Astrocyte (in vitro differentiated cells and primary cell): ENCODE data around the gene IGSF3. TPM values are rescaled to one million over a fixed set of nuclear protein-coding genes. Genes with fewer than 3 reads are reported as not detected.
"Not testable (repeated sequence)": the region's sequence is repeated elsewhere in the genome, so short reads cannot be mapped to it uniquely, and the experiment has no call there.

Experiments used
- DNase-seq: peaks from one replicate; pipeline ENCODE4 v3.0.0-alpha.2; 2010; ENCODE audit warnings: low read depth
- FAIRE-seq: peaks from 2 replicates; lab custom pipeline; 2011; peaks lifted over from hg19 to GRCh38; lab: Jason Lieb, UNC
- H2AFZ ChIP-seq: 2 replicates; pipeline ENCODE4 v1.6.0; 2012; ENCODE audit warnings: low read depth, low read length, inconsistent platforms
- H3K27ac ChIP-seq: 2 replicates; pipeline ENCODE4 v1.5.1; 2011; ENCODE audit warnings: low read depth, low read length, inconsistent platforms
- H3K27me3 ChIP-seq: 2 replicates; pipeline ENCODE4 v1.6.0; 2011; ENCODE audit warnings: low read length, inconsistent platforms; ENCODE audit not compliant: insufficient read depth
- H3K36me3 ChIP-seq: 2 replicates; pipeline ENCODE4 v1.5.1; 2011; ENCODE audit warnings: low read length, inconsistent platforms; ENCODE audit not compliant: insufficient read depth
- H3K4me1 ChIP-seq: 2 replicates; pipeline ENCODE4 v1.5.1; 2011; ENCODE audit warnings: low read length, inconsistent platforms; ENCODE audit not compliant: insufficient read depth
- H3K4me2 ChIP-seq: 2 replicates; pipeline ENCODE4 v1.6.0; 2012; ENCODE audit warnings: low read length, inconsistent platforms
- H3K4me3 ChIP-seq: 2 replicates; pipeline ENCODE4 v1.5.1; 2011; ENCODE audit warnings: low read depth, mild to moderate bottlenecking, low read length, inconsistent platforms; ENCODE audit not compliant: insufficient read depth
- H3K79me2 ChIP-seq: 2 replicates; pipeline ENCODE4 v1.6.0; 2012; ENCODE audit warnings: mild to moderate bottlenecking, low read length, inconsistent platforms; ENCODE audit not compliant: insufficient read depth
- H3K9ac ChIP-seq: 2 replicates; pipeline ENCODE4 v1.6.0; 2012; ENCODE audit warnings: mild to moderate bottlenecking, low read length, inconsistent platforms
- H3K9me3 ChIP-seq: 2 replicates; pipeline ENCODE4 v1.5.1; 2012; ENCODE audit warnings: low read depth, mild to moderate bottlenecking, low read length, inconsistent platforms; ENCODE audit not compliant: insufficient read depth
- H4K20me1 ChIP-seq: 2 replicates; pipeline ENCODE4 v1.6.0; 2012; ENCODE audit warnings: low read length, inconsistent platforms; ENCODE audit not compliant: insufficient read depth
- H3K27ac Mint-ChIP-seq: one replicate; pipeline ENCODE4 v1.8.0; 2021; ENCODE audit warnings: mild to moderate bottlenecking, mixed read lengths; ENCODE audit not compliant: unreplicated experiment
- H3K27me3 Mint-ChIP-seq: one replicate; pipeline ENCODE4 v1.8.0; 2021; ENCODE audit warnings: low read depth, mixed read lengths; ENCODE audit not compliant: unreplicated experiment
- H3K36me3 Mint-ChIP-seq: one replicate; pipeline ENCODE4 v1.8.0; 2021; ENCODE audit warnings: low read depth, mixed read lengths; ENCODE audit not compliant: unreplicated experiment
- H3K4me1 Mint-ChIP-seq: one replicate; pipeline ENCODE4 v1.8.0; 2021; ENCODE audit warnings: low read depth, mixed read lengths; ENCODE audit not compliant: unreplicated experiment
- H3K4me3 Mint-ChIP-seq: one replicate; pipeline ENCODE4 v1.8.0; 2021; ENCODE audit warnings: mild to moderate bottlenecking, moderate library complexity, mixed read lengths; ENCODE audit not compliant: unreplicated experiment
- H3K9me3 Mint-ChIP-seq: one replicate; pipeline ENCODE4 v1.8.0; 2021; ENCODE audit warnings: mild to moderate bottlenecking, mixed read lengths; ENCODE audit not compliant: unreplicated experiment
- total RNA-seq: library from RNA; stranded (reverse); gene quantifications from 2 replicates; pipeline ENCODE4 v1.2.1, GENCODE V29; 2021

IGSF3 gene
- total RNA-seq, 1 donor from 2014 or later, result 11.7 TPM

GRCh38 chr1:116647186-116647585, 20.3 kb downstream of the IGSF3 start:
- FAIRE-seq, H3K27ac Mint-ChIP-seq, H3K4me3 ChIP-seq, H3K27me3 ChIP-seq, H3K9me3 ChIP-seq, H3K79me2 ChIP-seq, H3K4me1 ChIP-seq, H2AFZ ChIP-seq, H3K9ac ChIP-seq, DNase-seq, H3K36me3 Mint-ChIP-seq, H3K36me3 ChIP-seq, H3K27ac ChIP-seq, H4K20me1 ChIP-seq, H3K27me3 Mint-ChIP-seq, H3K9me3 Mint-ChIP-seq, H3K4me3 Mint-ChIP-seq: not testable (repeated sequence)
- peaks cover 35% of the 10 kb centered on the region for H3K4me1 Mint-ChIP-seq
- H3K4me2 ChIP-seq, result peak overlapping the region; percentile 77

- H3K9me3 ChIP-seq, H3K27me3 Mint-ChIP-seq, H3K4me3 Mint-ChIP-seq, H4K20me1 ChIP-seq, H3K9ac ChIP-seq, FAIRE-seq, H3K27me3 ChIP-seq, H3K4me1 ChIP-seq, H3K36me3 Mint-ChIP-seq, H3K79me2 ChIP-seq, H3K27ac ChIP-seq, H3K36me3 ChIP-seq, H3K9me3 Mint-ChIP-seq: not testable (repeated sequence)
- Histone ChIP-seq H3K4me3 (peak overlapping the region; percentile 23), H2AFZ (peak overlapping the region; percentile 66), H3K4me2 (peak overlapping the region; percentile 77)
- DNase-seq, result peak; percentile 51
- peaks cover 37% of the 10 kb centered on the region for H3K4me1 Mint-ChIP-seq
- peak overlapping the region; percentile 2 for H3K27ac Mint-ChIP-seq
Observed at GRCh38 chr1:116646673-116647170, 20.8 kb downstream of the IGSF3 start.

- H3K4me1 ChIP-seq, H3K9me3 Mint-ChIP-seq, H3K4me3 Mint-ChIP-seq, DNase-seq, H3K79me2 ChIP-seq, FAIRE-seq, H3K27ac ChIP-seq, H3K9me3 ChIP-seq, H3K27ac Mint-ChIP-seq, H4K20me1 ChIP-seq, H3K36me3 ChIP-seq, H3K27me3 Mint-ChIP-seq, H3K9ac ChIP-seq, H3K27me3 ChIP-seq, H3K36me3 Mint-ChIP-seq: not testable (repeated sequence)
- Histone ChIP-seq H2AFZ (peak overlapping the region; percentile 66), H3K4me3 (peak overlapping the region; percentile 23), H3K4me2 (peak overlapping the region; percentile 77)
- H3K4me1 Mint-ChIP-seq, result peaks cover 35% of the 10 kb centered on the region
Observed at GRCh38 chr1:116645802-116646672, 21.5 kb downstream of the IGSF3 start.

GRCh38 chr1:116644993-116645392, 22.5 kb downstream of the IGSF3 start:
- not testable (repeated sequence) for H3K4me1 ChIP-seq, FAIRE-seq

GRCh38 chr1:116644096-116644495, 23.4 kb downstream of the IGSF3 start:
- not testable (repeated sequence) for H3K79me2 ChIP-seq, H3K36me3 ChIP-seq, H4K20me1 ChIP-seq, H3K4me3 ChIP-seq, H3K27me3 ChIP-seq, DNase-seq, FAIRE-seq, H3K9ac ChIP-seq, H3K9me3 Mint-ChIP-seq, H2AFZ ChIP-seq, H3K4me3 Mint-ChIP-seq, H3K27me3 Mint-ChIP-seq, H3K36me3 Mint-ChIP-seq, H3K9me3 ChIP-seq, H3K27ac ChIP-seq, H3K4me2 ChIP-seq, H3K4me1 ChIP-seq
- peak overlapping the region; percentile 69 for H3K27ac Mint-ChIP-seq
- peaks cover 27% of the 10 kb centered on the region for H3K4me1 Mint-ChIP-seq

More at GRCh38 chr1:116644993-116645392, 22.5 kb downstream of the IGSF3 start:
- H3K4me2 ChIP-seq, H3K9me3 Mint-ChIP-seq, H3K36me3 Mint-ChIP-seq, DNase-seq, H3K9me3 ChIP-seq, H3K36me3 ChIP-seq, H3K9ac ChIP-seq, H3K27ac ChIP-seq, H3K27ac Mint-ChIP-seq, H3K27me3 ChIP-seq, H3K27me3 Mint-ChIP-seq, H4K20me1 ChIP-seq, H3K4me3 ChIP-seq, H3K79me2 ChIP-seq, H2AFZ ChIP-seq, H3K4me3 Mint-ChIP-seq: not testable (repeated sequence)
- peaks cover 35% of the 10 kb centered on the region for H3K4me1 Mint-ChIP-seq

GRCh38 chr1:116643281-116643751, 24.2 kb downstream of the IGSF3 start:
- H3K36me3 Mint-ChIP-seq, H3K4me2 ChIP-seq, FAIRE-seq, H3K27ac ChIP-seq, DNase-seq, H3K4me3 Mint-ChIP-seq, H3K9ac ChIP-seq, H3K79me2 ChIP-seq, H3K9me3 ChIP-seq, H3K4me1 ChIP-seq, H3K27me3 Mint-ChIP-seq, H2AFZ ChIP-seq, H4K20me1 ChIP-seq, H3K36me3 ChIP-seq, H3K9me3 Mint-ChIP-seq, H3K27me3 ChIP-seq, H3K4me3 ChIP-seq: not testable (repeated sequence)
- peak overlapping the region; percentile 72 for H3K27ac Mint-ChIP-seq
- H3K4me1 Mint-ChIP-seq, result peaks cover 21% of the 10 kb centered on the region
